Osteoblast (primary cell): ENCODE data around the gene TRAPPC4. TPM values are rescaled to one million over a fixed set of nuclear protein-coding genes. Genes with fewer than 3 reads are reported as not detected.

Source experiments
- DNase-seq: peaks from one replicate; pipeline ENCODE4 v3.0.0; 2011; ENCODE audit warnings: low spot score, mixed read lengths; ENCODE audit not compliant: insufficient read length; ENCODE audit errors: missing footprints
- H2AFZ ChIP-seq: 2 replicates; pipeline ENCODE4 v1.6.0; 2011; ENCODE audit warnings: mild to moderate bottlenecking, low read length
- H3K27ac ChIP-seq: 2 replicates; pipeline ENCODE4 v1.5.1; 2011; ENCODE audit warnings: mild to moderate bottlenecking, low read depth, low read length, moderate library complexity
- H3K27me3 ChIP-seq: 2 replicates; pipeline ENCODE4 v1.6.0; 2012; ENCODE audit warnings: mild to moderate bottlenecking, control low read depth, inconsistent platforms, low read length, moderate library complexity; ENCODE audit not compliant: insufficient read depth
- H3K36me3 ChIP-seq: 2 replicates; pipeline ENCODE4 v1.5.1; 2011; ENCODE audit warnings: mild to moderate bottlenecking, low read length, control low read depth, moderate library complexity; ENCODE audit not compliant: insufficient read depth
- H3K4me1 ChIP-seq: 2 replicates; pipeline ENCODE4 v1.5.1; 2011; ENCODE audit warnings: mild to moderate bottlenecking, low read length, control low read depth, moderate library complexity; ENCODE audit not compliant: insufficient read depth
- H3K4me2 ChIP-seq: 2 replicates; pipeline ENCODE4 v1.6.0; 2011; ENCODE audit warnings: mild to moderate bottlenecking, low read length; ENCODE audit not compliant: insufficient read depth
- H3K4me3 ChIP-seq: fragments of 200-600 bp; sonication (generic); 3 replicates; pipeline ENCODE4 v1.5.1; 2012; ENCODE audit warnings: mild to moderate bottlenecking, low read length, inconsistent platforms; ENCODE audit not compliant: insufficient read depth
- H3K79me2 ChIP-seq: 2 replicates; pipeline ENCODE4 v1.6.0; 2012; ENCODE audit warnings: mild to moderate bottlenecking, low read length, control low read depth, inconsistent platforms; ENCODE audit not compliant: insufficient read depth
- H3K9me3 ChIP-seq: 2 replicates; pipeline ENCODE4 v1.5.1; 2011; ENCODE audit warnings: low read depth, low read length, control low read depth
- H4K20me1 ChIP-seq: 2 replicates; pipeline ENCODE4 v1.6.0; 2012; ENCODE audit warnings: mild to moderate bottlenecking, low read length, control low read depth; ENCODE audit not compliant: insufficient read depth
- CTCF ChIP-seq: IDR thresholded peaks from 2 replicates; pipeline ENCODE4 v1.5.1; 2011; ENCODE audit warnings: mild to moderate bottlenecking, low read depth, low read length, moderate library complexity; ENCODE audit errors: extremely low read depth
- total RNA-seq: library from RNA; depleted of rRNA; stranded (reverse); fragments of >200 nt; gene quantifications from 2 replicates; pipeline ENCODE4 v1.2.3, GENCODE V29; 2012

TRAPPC4 gene
- total RNA-seq, 1 donor = 42.3 TPM

- H3K36me3 ChIP-seq = peaks cover 14% of the 10 kb centered on the region
- H3K9me3 ChIP-seq = no peaks in the 10 kb centered on the region
- peak; percentile 100 for DNase-seq
- no peak for TF ChIP-seq CTCF
- no peaks in the 10 kb centered on the region for H3K27me3 ChIP-seq
- H3K4me3 ChIP-seq = peak within 1 kb of the TSS; percentile 90
- H3K4me2 ChIP-seq = peak within 1 kb of the TSS; percentile 99
- H3K79me2 ChIP-seq = peaks cover 22% of the 10 kb centered on the region
- H3K27ac ChIP-seq = peak within 1 kb of the TSS; percentile 77
- H4K20me1 ChIP-seq = no peaks in the 10 kb centered on the region
- peak within 1 kb of the TSS; percentile 99 for H2AFZ ChIP-seq
- peaks cover 33% of the 10 kb centered on the region for H3K4me1 ChIP-seq
These were observed 20.8 kb upstream of the TRAPPC4 start, which contains the start of gene CENATAC for GRCh38 chr11:118997627-118998387. Gene CENATAC (plus strand): TSS chr11:118998138. CDS start chr11:118998198, 60 bp downstream.

DNA sequence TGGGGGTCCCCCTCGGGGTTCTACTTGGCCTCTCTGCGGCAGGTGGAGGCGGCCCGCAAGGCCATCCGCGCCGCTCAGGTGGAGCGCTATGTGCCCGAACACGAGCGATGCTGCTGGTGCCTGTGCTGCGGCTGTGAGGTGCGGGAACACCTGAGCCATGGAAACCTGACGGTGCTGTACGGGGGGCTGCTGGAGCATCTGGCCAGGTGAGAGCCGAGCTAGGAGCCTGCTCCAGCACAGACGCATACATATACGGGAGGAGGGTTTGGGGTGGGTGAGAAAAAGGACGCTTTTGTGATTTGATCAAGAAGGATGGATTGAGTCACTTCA, 20.2 kb upstream of the TRAPPC4 start:
- Histone ChIP-seq H3K4me2 (peak overlapping the region; percentile 99), H3K9me3 (no peaks in the 10 kb centered on the region), H3K4me3 (peak overlapping the region; percentile 90), H4K20me1 (no peaks in the 10 kb centered on the region), H2AFZ (peak overlapping the region; percentile 99), H3K79me2 (peaks cover 22% of the 10 kb centered on the region), H3K4me1 (peaks cover 33% of the 10 kb centered on the region), H3K27ac (peak overlapping the region; percentile 77), H3K27me3 (no peaks in the 10 kb centered on the region), H3K36me3 (peaks cover 19% of the 10 kb centered on the region)
- no peak for TF ChIP-seq CTCF
- DNase-seq = no peak

- Histone ChIP-seq H4K20me1 (no peaks in the 10 kb centered on the region), H3K4me2 (peak overlapping the region; percentile 99), H3K4me3 (peak overlapping the region; percentile 90), H2AFZ (peak overlapping the region; percentile 99), H3K36me3 (peaks cover 20% of the 10 kb centered on the region), H3K27ac (peak overlapping the region; percentile 77), H3K27me3 (no peaks in the 10 kb centered on the region), H3K4me1 (peaks cover 33% of the 10 kb centered on the region), H3K79me2 (peaks cover 22% of the 10 kb centered on the region), H3K9me3 (no peaks in the 10 kb centered on the region)
- DNase-seq = peak; percentile 72
- no peak for TF ChIP-seq CTCF
These were observed 19.7 kb upstream of the TRAPPC4 start for GRCh38 chr11:118998822-118999221.

DNA sequence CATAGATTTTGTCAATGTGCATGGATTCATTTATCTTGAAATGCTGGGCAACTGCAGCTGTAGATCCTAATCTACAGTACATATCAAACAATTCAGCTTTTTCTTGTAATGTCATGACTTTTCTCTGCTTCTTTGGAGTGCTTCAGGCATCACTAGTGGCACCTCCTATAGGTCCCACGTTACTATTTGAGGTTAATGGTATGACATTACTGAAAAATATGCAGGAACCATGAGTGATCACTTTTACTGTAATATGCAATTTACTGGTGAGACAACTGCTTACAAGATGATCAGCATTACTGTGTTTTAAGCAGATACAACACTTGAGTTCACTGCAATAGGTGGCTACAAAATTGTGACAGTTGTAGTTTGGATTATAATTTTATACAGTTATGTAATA, 17.7 kb upstream of the TRAPPC4 start:
- no peaks in the 10 kb centered on the region for H3K9me3 ChIP-seq
- H3K4me2 ChIP-seq = no peak overlapping the region
- H4K20me1 ChIP-seq = no peaks in the 10 kb centered on the region
- no peak overlapping the region for H3K27ac ChIP-seq
- no peak overlapping the region for H3K4me3 ChIP-seq
- TF ChIP-seq CTCF = no peak
- DNase-seq = no peak
- H3K79me2 ChIP-seq = peaks cover 22% of the 10 kb centered on the region
- H3K36me3 ChIP-seq = peaks cover 32% of the 10 kb centered on the region
- no peak overlapping the region for H2AFZ ChIP-seq
- peaks cover 33% of the 10 kb centered on the region for H3K4me1 ChIP-seq
- H3K27me3 ChIP-seq = no peaks in the 10 kb centered on the region
